Immature natural killer cell (primary cell): ENCODE data around the gene CNTFR. TPM values are rescaled to one million over a fixed set of nuclear protein-coding genes. Genes with fewer than 3 reads are reported as not detected.
"Not testable (repeated sequence)": the region's sequence is repeated elsewhere in the genome, so short reads cannot be mapped to it uniquely, and the experiment has no call there.

Experiments used
- DNase-seq, 3 donors: peaks; one replicate each; pipeline ENCODE4 v3.0.0; 2022; ENCODE audit warnings: mixed read lengths in 1 of 3
- H3K27ac Mint-ChIP-seq, 6 donors: one replicate each; pipeline ENCODE4 v1.8.0; 2020; ENCODE audit warnings: mixed read lengths in 6 of 6, mild to moderate bottlenecking in 5 of 6, inconsistent platforms in 4 of 6, moderate library complexity in 3 of 6
- H3K27me3 Mint-ChIP-seq, 3 donors: one replicate each; pipeline ENCODE4 v1.8.0; 2020 to 2021; ENCODE audit warnings: low read depth in 3 of 3, mild to moderate bottlenecking in 3 of 3, mixed read lengths in 3 of 3, moderate library complexity in 3 of 3, inconsistent platforms in 1 of 3
- H3K36me3 Mint-ChIP-seq, 3 donors: one replicate each; pipeline ENCODE4 v1.8.0; 2020; ENCODE audit warnings: mixed read lengths in 3 of 3, inconsistent platforms in 2 of 3, mild to moderate bottlenecking in 2 of 3
- H3K4me1 Mint-ChIP-seq, 2 donors: one replicate each; pipeline ENCODE4 v1.8.0; 2020; ENCODE audit warnings: inconsistent platforms in 2 of 2, mild to moderate bottlenecking in 2 of 2, mixed read lengths in 2 of 2, moderate library complexity in 1 of 2
- H3K4me3 Mint-ChIP-seq, 5 donors: one replicate each; pipeline ENCODE4 v1.8.0; 2020; ENCODE audit warnings: mild to moderate bottlenecking in 5 of 5, mixed read lengths in 5 of 5, inconsistent platforms in 3 of 5, moderate library complexity in 3 of 5
- H3K9me3 Mint-ChIP-seq, 6 donors: one replicate each; pipeline ENCODE4 v1.8.0; 2020; ENCODE audit warnings: mild to moderate bottlenecking in 6 of 6, mixed read lengths in 6 of 6, inconsistent platforms in 4 of 6, moderate library complexity in 3 of 6
- polyA plus RNA-seq, 3 donors: library from polyadenylated mRNA; unstranded; fragments of 300-500 nt; fragmentation: Illumina TruSeq; gene quantifications; one replicate each; pipeline ENCODE4 v1.2.3, GENCODE V29; 2021

Gene CNTFR
- polyA plus RNA-seq, 3 donors from 2014 or later: not detected

- Mint-ChIP-seq H3K36me3 (no peaks in the 10 kb centered on the region), H3K9me3 (no peaks in the 10 kb centered on the region), H3K4me1 (no peaks in the 10 kb centered on the region), H3K27ac (no peak overlapping the region), H3K27me3 (peaks cover 0 to 9% (median 6%) of the 10 kb centered on the region in 3 donors), H3K4me3 (no peak overlapping the region)
- DNase-seq: no peak
These were observed 40.2 kb downstream of the CNTFR start for GRCh38 chr9:34549407-34549732.

GRCh38 chr9:34547960-34548611 lies 41.4 kb downstream of the CNTFR start:
- DNase-seq: peak in 2 of 3 donors; percentile 9 to 11
- Mint-ChIP-seq H3K4me1 (no peaks in the 10 kb centered on the region), H3K9me3 (no peaks in the 10 kb centered on the region), H3K4me3 (no peak overlapping the region), H3K36me3 (no peaks in the 10 kb centered on the region), H3K27ac (no peak overlapping the region), H3K27me3 (peaks cover 0 to 9% (median 6%) of the 10 kb centered on the region in 3 donors)

GRCh38 chr9:34546834-34547827 lies 42.4 kb downstream of the CNTFR start:
- Mint-ChIP-seq H3K27ac (no peak overlapping the region), H3K4me3 (no peak overlapping the region), H3K4me1 (no peaks in the 10 kb centered on the region), H3K9me3 (no peaks in the 10 kb centered on the region), H3K27me3 (peaks cover 0 to 7% (median 6%) of the 10 kb centered on the region in 3 donors), H3K36me3 (no peaks in the 10 kb centered on the region)
- peak; percentile 9 to 17 (median 13) for DNase-seq

GRCh38 chr9:34546102-34546833 lies 43.3 kb downstream of the CNTFR start:
- no peaks in the 10 kb centered on the region for H3K4me1 Mint-ChIP-seq
- no peak for DNase-seq
- H3K27me3 Mint-ChIP-seq: peaks cover 0 to 7% (median 6%) of the 10 kb centered on the region in 3 donors
- H3K27ac Mint-ChIP-seq: no peak overlapping the region
- H3K9me3 Mint-ChIP-seq: no peaks in the 10 kb centered on the region
- no peaks in the 10 kb centered on the region for H3K36me3 Mint-ChIP-seq
- no peak overlapping the region for H3K4me3 Mint-ChIP-seq

- Mint-ChIP-seq H3K36me3 (no peaks in the 10 kb centered on the region), H3K27ac (no peak overlapping the region), H3K4me3 (no peak overlapping the region), H3K27me3 (peaks cover 0 to 7% (median 6%) of the 10 kb centered on the region in 3 donors), H3K9me3 (no peaks in the 10 kb centered on the region), H3K4me1 (no peaks in the 10 kb centered on the region)
- DNase-seq: no peak
These were observed 44.0 kb downstream of the CNTFR start for GRCh38 chr9:34545497-34545896.

- no peaks in the 10 kb centered on the region for H3K9me3 Mint-ChIP-seq
- H3K27ac Mint-ChIP-seq: no peak overlapping the region
- H3K4me3 Mint-ChIP-seq: no peak overlapping the region
- H3K4me1 Mint-ChIP-seq: no peaks in the 10 kb centered on the region
- H3K27me3 Mint-ChIP-seq: peaks cover under 1 to 10% (median 7%) of the 10 kb centered on the region in 3 donors
- DNase-seq: no peak
- H3K36me3 Mint-ChIP-seq: no peaks in the 10 kb centered on the region
These were observed 45.5 kb downstream of the CNTFR start for GRCh38 chr9:34544035-34544434.

GRCh38 chr9:34541540-34541939 lies 48.0 kb downstream of the CNTFR start:
- Mint-ChIP-seq H3K27me3 (peaks cover 3 to 7% (median 4%) of the 10 kb centered on the region in 3 donors), H3K27ac (no peak overlapping the region), H3K4me3 (no peak overlapping the region), H3K9me3 (no peaks in the 10 kb centered on the region), H3K4me1 (no peaks in the 10 kb centered on the region), H3K36me3 (peaks cover 0 to 3% (median 0%) of the 10 kb centered on the region in 3 donors)
- no peak for DNase-seq

GRCh38 chr9:34540827-34541226 lies 48.7 kb downstream of the CNTFR start:
- H3K27me3 Mint-ChIP-seq: peaks cover 2 to 7% (median 3%) of the 10 kb centered on the region in 3 donors
- no peaks in the 10 kb centered on the region for H3K9me3 Mint-ChIP-seq
- no peak for DNase-seq
- H3K27ac Mint-ChIP-seq: no peak overlapping the region
- H3K4me3 Mint-ChIP-seq: no peak overlapping the region
- H3K4me1 Mint-ChIP-seq: no peaks in the 10 kb centered on the region
- H3K36me3 Mint-ChIP-seq: peaks cover 0 to 3% (median 0%) of the 10 kb centered on the region in 3 donors

- Mint-ChIP-seq H3K36me3 (peaks cover 0 to 3% (median 0%) of the 10 kb centered on the region in 3 donors), H3K4me1 (no peaks in the 10 kb centered on the region), H3K27ac (no peak overlapping the region), H3K4me3 (no peak overlapping the region), H3K27me3 (peaks cover 8 to 20% (median 11%) of the 10 kb centered on the region in 3 donors), H3K9me3 (no peaks in the 10 kb centered on the region)
- no peak for DNase-seq
These were observed 52.8 kb downstream of the CNTFR start for GRCh38 chr9:34536685-34537084.

- H3K27me3 Mint-ChIP-seq: peaks cover 5 to 18% (median 16%) of the 10 kb centered on the region in 3 donors
- not testable (repeated sequence) for H3K36me3 Mint-ChIP-seq, DNase-seq, H3K4me3 Mint-ChIP-seq, H3K9me3 Mint-ChIP-seq, H3K4me1 Mint-ChIP-seq, H3K27ac Mint-ChIP-seq
These were observed 57.5 kb downstream of the CNTFR start for GRCh38 chr9:34532041-34532440.

GRCh38 chr9:34526026-34526425 lies 63.5 kb downstream of the CNTFR start:
- Mint-ChIP-seq H3K27ac (no peak overlapping the region), H3K27me3 (peaks cover 6 to 15% (median 8%) of the 10 kb centered on the region in 3 donors)

GRCh38 chr9:34524349-34524748 lies 65.2 kb downstream of the CNTFR start:
- H3K9me3 Mint-ChIP-seq: no peaks in the 10 kb centered on the region
- H3K4me1 Mint-ChIP-seq: peaks cover 9 to 14% of the 10 kb centered on the region in 2 donors
- no peak overlapping the region for H3K27ac Mint-ChIP-seq
- H3K36me3 Mint-ChIP-seq: no peaks in the 10 kb centered on the region
- H3K4me3 Mint-ChIP-seq: peak overlapping the region in 2 of 5 donors; percentile 65 to 73
- DNase-seq: no peak
- peaks cover 6 to 15% (median 8%) of the 10 kb centered on the region in 3 donors for H3K27me3 Mint-ChIP-seq

More at GRCh38 chr9:34526026-34526425, 63.5 kb downstream of the CNTFR start:
- Mint-ChIP-seq H3K36me3 (no peaks in the 10 kb centered on the region), H3K4me1 (peaks cover 9 to 14% of the 10 kb centered on the region in 2 donors), H3K9me3 (no peaks in the 10 kb centered on the region), H3K4me3 (no peak overlapping the region)
- DNase-seq: no peak

GRCh38 chr9:34522971-34523797 lies 66.3 kb downstream of the CNTFR start, which contains the start of gene ENHO:
Gene ENHO, minus strand, starts transcription at chr9:34522990. Its CDS starts 1,295 bp downstream, at chr9:34521695.
- peaks cover 6 to 15% (median 8%) of the 10 kb centered on the region in 3 donors for H3K27me3 Mint-ChIP-seq
- H3K4me1 Mint-ChIP-seq: peaks cover 9 to 14% of the 10 kb centered on the region in 2 donors
- peak within 1 kb of the TSS; percentile 12 to 74 (median 26) for H3K27ac Mint-ChIP-seq

More at GRCh38 chr9:34522971-34523797, 66.3 kb downstream of the CNTFR start, which contains the start of gene ENHO:
- DNase-seq: peak; percentile 92 to 94 (median 93)
- Mint-ChIP-seq H3K9me3 (no peaks in the 10 kb centered on the region), H3K4me3 (peak within 1 kb of the TSS; percentile 74 to 83 (median 81)), H3K36me3 (no peaks in the 10 kb centered on the region)
